IMR-90 (cell line): ENCODE measurements around the gene GNAI2. TPM values are rescaled to one million over a fixed set of nuclear protein-coding genes. Genes with fewer than 3 reads are reported as not detected.

ENCODE experiments used
- ATAC-seq: fragments of 200-7000 bp; cut with Tn5 transposase; 2 replicates; pipeline ENCODE4 v1.9.1; 2020; ENCODE audit warnings: low read depth, mild to moderate bottlenecking, moderate library complexity
- BruUV-seq: library from RNA; stranded (reverse); fragments of 400-500 nt; replicated peaks from 2 replicates; lab custom pipeline; 2021; lab: Mats Ljungman, UMichigan
- CTCF ChIA-PET: fragments of 300-600 bp; formaldehyde crosslinking; extraction: SDS; loops from one replicate; lab custom pipeline; 2021; ENCODE audit warnings: antibody characterized with exemption; lab: Yijun Ruan, JAX
- POLR2A ChIA-PET: fragments of 300-600 bp; sonication (Branson Sonifier 250); formaldehyde crosslinking; loops from one replicate; lab custom pipeline; 2022; ENCODE audit warnings: antibody characterized with exemption; ENCODE audit not compliant: unreplicated experiment; lab: Charles Lee
- DNase-seq: peaks from one replicate; pipeline ENCODE4 v3.0.0; 2013
- H2AFZ ChIP-seq: replicated peaks from 2 replicates; pipeline ENCODE3; 2013; ENCODE audit warnings: low read length, mild to moderate bottlenecking; ENCODE audit not compliant: poor library complexity
- H2AK5ac ChIP-seq: 2 replicates; pipeline ENCODE4 v1.6.1; 2013; ENCODE audit warnings: low read depth, low read length, inconsistent platforms
- H2AK9ac ChIP-seq: replicated peaks from 2 replicates; pipeline ENCODE3; 2013; ENCODE audit warnings: mild to moderate bottlenecking, low read depth, low read length, moderate library complexity; ENCODE audit not compliant: poor library complexity
- H2BK120ac ChIP-seq: 2 replicates; pipeline ENCODE4 v1.6.1; 2013; ENCODE audit warnings: low read depth, low read length, inconsistent platforms
- H2BK15ac ChIP-seq: 3 replicates; pipeline ENCODE4 v1.6.1; 2013; ENCODE audit warnings: low read depth, low read length, inconsistent platforms
- H2BK20ac ChIP-seq: 2 replicates; pipeline ENCODE4 v1.6.1; 2013; ENCODE audit warnings: low read depth, mild to moderate bottlenecking, inconsistent platforms, low read length, moderate library complexity
- H2BK5ac ChIP-seq: 2 replicates; pipeline ENCODE4 v1.6.1; 2013; ENCODE audit warnings: mild to moderate bottlenecking, low read depth, low read length, inconsistent platforms; ENCODE audit not compliant: poor library complexity, severe bottlenecking
- H3K14ac ChIP-seq: replicated peaks from 2 replicates; pipeline ENCODE4 v1.6.1; 2013; ENCODE audit warnings: low read depth, low read length, inconsistent platforms
- H3K18ac ChIP-seq: 2 replicates; pipeline ENCODE4 v1.6.1; 2013; ENCODE audit warnings: low read depth, low read length, control low read depth
- H3K23ac ChIP-seq: 2 replicates; pipeline ENCODE4 v1.6.1; 2013; ENCODE audit warnings: low read depth, low read length, inconsistent platforms
- H3K27ac ChIP-seq: 2 replicates; pipeline ENCODE4 v1.5.1; 2013; ENCODE audit warnings: mild to moderate bottlenecking, control low read depth, low read length; ENCODE audit not compliant: insufficient read depth
- H3K27me3 ChIP-seq: 2 replicates; pipeline ENCODE4 v1.6.1; 2013; ENCODE audit warnings: low read length; ENCODE audit not compliant: control insufficient read depth, insufficient read depth
- H3K36me3 ChIP-seq: 2 replicates; pipeline ENCODE4 v1.6.1; 2013; ENCODE audit warnings: low read length, mixed read lengths; ENCODE audit not compliant: control insufficient read depth, insufficient read depth
- H3K4ac ChIP-seq: 2 replicates; pipeline ENCODE4 v1.6.1; 2013; ENCODE audit warnings: low read depth, low read length, inconsistent platforms
- H3K4me1 ChIP-seq: 2 replicates; pipeline ENCODE4 v1.6.1; 2013; ENCODE audit warnings: low read length, mixed read lengths; ENCODE audit not compliant: control insufficient read depth, insufficient read depth
- H3K4me2 ChIP-seq: 2 replicates; pipeline ENCODE4 v1.6.1; 2013; ENCODE audit warnings: low read depth, mild to moderate bottlenecking, control low read depth, low read length, moderate library complexity
- H3K4me3 ChIP-seq: 2 replicates; pipeline ENCODE4 v1.5.1; 2013; ENCODE audit warnings: low read depth, mild to moderate bottlenecking, control low read depth, low read length, moderate library complexity; ENCODE audit not compliant: insufficient read depth
- H3K56ac ChIP-seq: 2 replicates; pipeline ENCODE4 v1.6.1; 2013; ENCODE audit warnings: low read length, inconsistent platforms; ENCODE audit not compliant: insufficient read depth; ENCODE audit errors: extremely low read depth
- H3K79me1 ChIP-seq, 2 experiments: 2 replicates each; pipeline ENCODE4 v1.6.1; 2013; ENCODE audit warnings: low read length in 2 of 2, inconsistent platforms in 1 of 2, low read depth in 1 of 2
- H3K9ac ChIP-seq: 2 replicates; pipeline ENCODE4 v1.6.1; 2013; ENCODE audit warnings: low read depth, low read length, control low read depth
- H3K9me1 ChIP-seq: 2 replicates; pipeline ENCODE4 v1.6.1; 2013; ENCODE audit warnings: low read length, inconsistent platforms; ENCODE audit not compliant: insufficient read depth
- H3K9me3 ChIP-seq: 2 replicates; pipeline ENCODE4 v1.6.1; 2013; ENCODE audit warnings: low read length; ENCODE audit not compliant: control insufficient read depth, insufficient read depth
- H4K20me1 ChIP-seq: 2 replicates; pipeline ENCODE4 v1.6.1; 2013; ENCODE audit warnings: low read length, inconsistent platforms; ENCODE audit not compliant: insufficient read depth
- H4K5ac ChIP-seq: 2 replicates; pipeline ENCODE4 v1.6.1; 2013; ENCODE audit warnings: mild to moderate bottlenecking, low read depth, low read length, control low read depth
- H4K8ac ChIP-seq, 2 experiments: 2 replicates each; pipeline ENCODE4 v1.6.1; 2013; ENCODE audit warnings: low read depth in 2 of 2, low read length in 2 of 2, control low read depth in 1 of 2, inconsistent platforms in 1 of 2
- H4K91ac ChIP-seq: 2 replicates; pipeline ENCODE4 v1.6.1; 2013; ENCODE audit warnings: low read depth, low read length, inconsistent platforms; ENCODE audit not compliant: insufficient read depth
- BHLHE40 ChIP-seq: fragments of 150-350 bp; IDR thresholded peaks from 2 replicates; pipeline ENCODE4 v1.6.1; 2016; ENCODE audit warnings: mild to moderate bottlenecking, low read depth, low read length
- CEBPB ChIP-seq: IDR thresholded peaks from 2 replicates; pipeline ENCODE4 v1.6.1; 2012; ENCODE audit warnings: low read depth, low read length, improper control_type of control experiment
- CHD1 ChIP-seq: IDR thresholded peaks from 2 replicates; pipeline ENCODE4 v1.6.1; 2012; ENCODE audit warnings: low read depth, low read length, improper control_type of control experiment
- CTCF ChIP-seq: conservative IDR thresholded peaks from 2 replicates; pipeline ENCODE4 v1.5.1; 2012; ENCODE audit warnings: mild to moderate bottlenecking, low read depth, low read length, improper control_type of control experiment
- ELK1 ChIP-seq: fragments of 150-350 bp; IDR thresholded peaks from 2 replicates; pipeline ENCODE4 v1.6.1; 2016; ENCODE audit warnings: low read depth, mild to moderate bottlenecking, low read length, moderate library complexity, borderline replicate concordance
- FOS ChIP-seq: fragments of 150-350 bp; IDR thresholded peaks from 2 replicates; pipeline ENCODE4 v1.6.1; 2016; ENCODE audit warnings: low read depth, low read length
- MAFK ChIP-seq: IDR thresholded peaks from 2 replicates; pipeline ENCODE4 v1.6.1; 2012; ENCODE audit warnings: low read depth, low read length, improper control_type of control experiment
- MAZ ChIP-seq: IDR thresholded peaks from 2 replicates; pipeline ENCODE4 v1.6.1; 2012; ENCODE audit warnings: low read depth, mild to moderate bottlenecking, low read length, improper control_type of control experiment, moderate library complexity, borderline replicate concordance
- MXI1 ChIP-seq: IDR thresholded peaks from 2 replicates; pipeline ENCODE4 v1.6.1; 2012; ENCODE audit warnings: low read depth, mild to moderate bottlenecking, low read length, moderate library complexity, borderline replicate concordance
- NFE2L2 ChIP-seq: fragments of 150-350 bp; IDR thresholded peaks from 2 replicates; pipeline ENCODE4 v1.6.1; 2016; ENCODE audit warnings: low read depth, mild to moderate bottlenecking, low read length
- POLR2A ChIP-seq: IDR thresholded peaks from 2 replicates; pipeline ENCODE4 v1.6.1; 2012; ENCODE audit warnings: mild to moderate bottlenecking, low read depth, low read length
- RAD21 ChIP-seq: IDR thresholded peaks from 2 replicates; pipeline ENCODE4 v1.6.1; 2012; ENCODE audit warnings: low read length, improper control_type of control experiment
- RCOR1 ChIP-seq: IDR thresholded peaks from 2 replicates; pipeline ENCODE4 v1.6.1; 2012; ENCODE audit warnings: mild to moderate bottlenecking, low read length, improper control_type of control experiment; ENCODE audit not compliant: insufficient replicate concordance
- RFX5 ChIP-seq: IDR thresholded peaks from 2 replicates; pipeline ENCODE4 v1.8.0; 2012; ENCODE audit warnings: low read depth, mild to moderate bottlenecking, low read length, moderate library complexity
- SMC3 ChIP-seq: fragments of 150-350 bp; IDR thresholded peaks from 2 replicates; pipeline ENCODE4 v1.6.1; 2016; ENCODE audit warnings: low read depth, mild to moderate bottlenecking, antibody characterized with exemption, low read length, moderate library complexity
- USF2 ChIP-seq: fragments of 150-350 bp; IDR thresholded peaks from 2 replicates; pipeline ENCODE4 v1.6.1; 2017; ENCODE audit warnings: mild to moderate bottlenecking, antibody characterized with exemption, low read length, low read depth
- WGBS, 2 experiments: methylation state at CpG; one replicate each; pipeline versions ENCODE4 v1.1.5 to v1.1.7; 2013; ENCODE audit warnings: missing lambda C conversion rate in 2 of 2; ENCODE audit not compliant: insufficient read length in 1 of 2; ENCODE audit errors: extremely low coverage in 2 of 2; 5-methylcytosine and 5-hydroxymethylcytosine counted together
- dilution Hi-C: fragments of 300-500 bp; cut with HindIII; formaldehyde crosslinking; loops from one replicate; pipeline ENCODE4 v1.14.3; 2018; ENCODE audit warnings: low sequenced_read_pairs; ENCODE audit not compliant: unreplicated experiment
- in situ Hi-C: fragments of 300-500 bp; cut with MboI; formaldehyde crosslinking; loops from 3 replicates; pipeline ENCODE4 v1.14.3; 2019; ENCODE audit warnings: low sequenced_read_pairs, inconsistent platforms, mixed read lengths
- intact Hi-C: fragments of 100-400 bp; cut with micrococcal nuclease; formaldehyde crosslinking; loops from 2 replicates; pipeline ENCODE4 v1.10.0; 2022
- polyA plus RNA-seq, 3 experiments: library from polyadenylated mRNA; depleted of rRNA; stranded (reverse); fragments of >200 nt; gene quantifications; 2 replicates each; pipeline ENCODE4 v1.2.3, GENCODE V29; 2012; ENCODE audit warnings: low replicate concordance in 1 of 3
- total RNA-seq: library from RNA; depleted of rRNA; stranded (reverse); fragments of >200 nt; gene quantifications from 2 replicates; pipeline ENCODE4 v1.2.3, GENCODE V29; 2012

The GNAI2 gene
- total and polyA plus RNA-seq, 2 of the 4 experiments (the other 2 are of a cell fraction), result 867 to 1,079 TPM

- POLR2A ChIA-PET, result no interaction called here
- TF ChIP-seq ELK1 (no peak), SMC3 (no peak), CTCF (no peak), USF2 (no peak), RCOR1 (no peak), BHLHE40 (no peak), MAFK (no peak), NFE2L2 (no peak), POLR2A (no peak), CHD1 (no peak), MXI1 (no peak), CEBPB (no peak), RAD21 (no peak), MAZ (no peak), RFX5 (no peak), FOS (no peak)
- Histone ChIP-seq H3K9me1 (no peaks in the 10 kb centered on the region), H2AK5ac (no peak overlapping the region), H3K27me3 (peaks cover 55% of the 10 kb centered on the region), H4K5ac (no peak overlapping the region), H3K18ac (no peak overlapping the region), H3K56ac (no peak overlapping the region), H2AFZ (no peak overlapping the region), H3K4me1 (peaks cover 4% of the 10 kb centered on the region; the same call in 1 of the 2 replicates), H4K20me1 (no peaks in the 10 kb centered on the region; the same call in 1 of the 2 replicates), H4K8ac (no peak overlapping the region), H3K4ac (no peak overlapping the region), H4K91ac (no peak overlapping the region), H3K23ac (no peak overlapping the region), H2BK120ac (no peak overlapping the region), H3K4me3 (no peak overlapping the region), H3K14ac (no peak overlapping the region), H3K27ac (no peak overlapping the region), H2BK15ac (no peak overlapping the region), H2BK5ac (no peak overlapping the region), H3K9me3 (no peaks in the 10 kb centered on the region), H3K4me2 (no peak overlapping the region), H3K9ac (no peak overlapping the region), H3K36me3 (no peaks in the 10 kb centered on the region), H2AK9ac (no peak overlapping the region), H2BK20ac (no peak overlapping the region), H3K79me1 (no peaks in the 10 kb centered on the region)
- WGBS, 2 experiments, result 80% methylated on average over 6 of the region's 17 CpGs; no CpG with 5 or more reads in 1 of the 2 experiments
- dilution Hi-C loops (no loop called here), in situ Hi-C loops (no loop called here), intact Hi-C loops (no loop called here)
- no TSS peak for BruUV-seq
- no peak for DNase-seq
- CTCF ChIA-PET, result no interaction called here
- ATAC-seq, result no peak
These were observed 28.5 kb upstream of the GNAI2 start for GRCh38 chr3:50207359-50208042.
